C1 segment of cervical spinal cord (tissue), 14 donors: Measurements from ENCODE around the gene EXOC4.

Experiments
- DNase-seq, 14 donors: peaks; one replicate each; lab custom pipeline; 2025; lab: John Stamatoyannopoulos, UW

The EXOC4 gene

GRCh38 chr7:133784486-133785001 is 531.7 kb downstream of the EXOC4 start:
- DNase-seq = peak in 1 of 14 donors; percentile 4

GRCh38 chr7:133786401-133786937 is 533.6 kb downstream of the EXOC4 start:
- DNase-seq = no peak

- DNase-seq = no peak
These were observed 537.1 kb downstream of the EXOC4 start for GRCh38 chr7:133789974-133790373.

- no peak for DNase-seq
These were observed 538.0 kb downstream of the EXOC4 start for GRCh38 chr7:133790911-133791310.

- no peak for DNase-seq
These were observed 541.6 kb downstream of the EXOC4 start for GRCh38 chr7:133794479-133794878.

GRCh38 chr7:133795068-133795665 is 542.3 kb downstream of the EXOC4 start:
- DNase-seq = no peak

GRCh38 chr7:133796782-133797745 is 544.2 kb downstream of the EXOC4 start:
- no peak for DNase-seq

GRCh38 chr7:133797818-133798520 is 545.1 kb downstream of the EXOC4 start:
- DNase-seq = no peak

GRCh38 chr7:133801341-133801740 is 548.5 kb downstream of the EXOC4 start:
- DNase-seq = no peak

GRCh38 chr7:133804127-133804526 is 551.2 kb downstream of the EXOC4 start:
- no peak for DNase-seq

- DNase-seq = no peak
These were observed 552.5 kb downstream of the EXOC4 start for GRCh38 chr7:133805426-133805825.

GRCh38 chr7:133807624-133808492 is 555.0 kb downstream of the EXOC4 start:
- no peak for DNase-seq

- DNase-seq = no peak
These were observed 555.6 kb downstream of the EXOC4 start for GRCh38 chr7:133808493-133808866.

- DNase-seq = no peak
These were observed 560.0 kb downstream of the EXOC4 start for GRCh38 chr7:133812877-133813276.

GRCh38 chr7:133815611-133816210 is 562.8 kb downstream of the EXOC4 start:
- DNase-seq = no peak

GRCh38 chr7:133819695-133820094 is 566.8 kb downstream of the EXOC4 start:
- no peak for DNase-seq

GRCh38 chr7:133820584-133820983 is 567.7 kb downstream of the EXOC4 start:
- DNase-seq = no peak

GRCh38 chr7:133821171-133821570 is 568.3 kb downstream of the EXOC4 start:
- DNase-seq = no peak

GRCh38 chr7:133822001-133822641 is 569.2 kb downstream of the EXOC4 start:
- no peak for DNase-seq
